Measurements from ENCODE around the gene APOL3. TPM values are rescaled to one million over a fixed set of nuclear protein-coding genes. Genes with fewer than 3 reads are reported as not detected.

APOL3 gene
- total RNA-seq, 1 experiment from 2014 or later, result not detected

DNA sequence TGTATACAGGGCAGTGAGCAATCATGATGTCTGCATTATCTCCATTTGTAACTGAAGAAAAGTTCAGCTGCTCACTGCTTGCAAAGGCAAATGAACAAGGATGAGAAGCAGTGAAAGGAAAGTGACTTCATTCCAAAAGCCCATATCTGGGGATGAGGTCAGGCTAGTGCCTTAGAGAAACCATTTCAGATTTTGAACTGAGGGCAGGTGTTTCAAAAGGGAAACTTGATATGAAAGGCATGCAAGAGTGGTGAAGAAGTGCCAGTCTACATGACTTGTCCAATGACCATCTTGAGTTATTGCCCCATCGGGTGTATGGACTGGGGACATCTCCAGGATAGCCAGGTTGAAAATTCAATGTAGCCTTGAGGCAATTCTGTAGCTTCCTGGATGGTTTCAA is 48.4 kb upstream of the APOL3 start:
- Histone ChIP-seq H3K23me2 (ENCODE audit: insufficient read length, low read depth, low read length, poor library complexity, severe bottlenecking) (no peaks in the 10 kb centered on the region), H3K18ac (ENCODE audit: insufficient read length, low read depth, low read length) (no peak overlapping the region), H2BK12ac (ENCODE audit: insufficient read length, low read depth, low read length) (no peak overlapping the region), H3K79me1 (ENCODE audit: insufficient read depth, low read depth, low read length, poor library complexity, severe bottlenecking) (no peaks in the 10 kb centered on the region), H3K14ac (ENCODE audit: insufficient read depth, low read length) (no peak overlapping the region), H2BK5ac (ENCODE audit: insufficient read length, low read length) (no peak overlapping the region), H4K91ac (ENCODE audit: insufficient read length, low read depth, low read length) (no peak overlapping the region), H4K8ac (replicated peaks; ENCODE audit: insufficient read length, low read depth, low read length) (no peak overlapping the region), H2AK5ac (ENCODE audit: insufficient read length, low read length) (no peak overlapping the region), H3T11ph (ENCODE audit: low read length) (no peak overlapping the region), H3K56ac (ENCODE audit: insufficient read length, low read depth, low read length) (no peak overlapping the region), H3K23ac (ENCODE audit: insufficient read length, low read depth, low read length) (no peak overlapping the region), H4K20me1 (ENCODE audit: control insufficient read depth, insufficient read depth, insufficient read length) (no peaks in the 10 kb centered on the region), H3K9me3 (ENCODE audit: control insufficient read depth, low read depth, low read length) (no peaks in the 10 kb centered on the region), H3K27me3 (ENCODE audit: insufficient read depth, low read length) (no peaks in the 10 kb centered on the region), H3K27ac (ENCODE audit: insufficient read length, low read depth, low read length) (no peak overlapping the region), H2BK120ac (ENCODE audit: low read depth, low read length, poor library complexity, severe bottlenecking) (no peak overlapping the region), H3K4me2 (ENCODE audit: insufficient read depth, insufficient read length, low read length) (no peak overlapping the region), H2BK20ac (ENCODE audit: low read depth, low read length, poor library complexity, severe bottlenecking) (no peak overlapping the region), H4K5ac (ENCODE audit: insufficient read length, low read depth, low read length) (no peak overlapping the region), H3K4me1 (ENCODE audit: insufficient read depth, low read length) (no peaks in the 10 kb centered on the region), H3K79me2 (ENCODE audit: insufficient read depth, low read length) (no peaks in the 10 kb centered on the region), H3K4ac (ENCODE audit: low read depth, low read length) (no peak overlapping the region), H3K9ac (ENCODE audit: extremely low read depth, insufficient read length, low read length) (no peak overlapping the region), H2AFZ (ENCODE audit: low read length) (no peak overlapping the region), H2BK15ac (ENCODE audit: low read depth, low read length) (no peak overlapping the region)
- TF ChIP-seq, protein P1, sequence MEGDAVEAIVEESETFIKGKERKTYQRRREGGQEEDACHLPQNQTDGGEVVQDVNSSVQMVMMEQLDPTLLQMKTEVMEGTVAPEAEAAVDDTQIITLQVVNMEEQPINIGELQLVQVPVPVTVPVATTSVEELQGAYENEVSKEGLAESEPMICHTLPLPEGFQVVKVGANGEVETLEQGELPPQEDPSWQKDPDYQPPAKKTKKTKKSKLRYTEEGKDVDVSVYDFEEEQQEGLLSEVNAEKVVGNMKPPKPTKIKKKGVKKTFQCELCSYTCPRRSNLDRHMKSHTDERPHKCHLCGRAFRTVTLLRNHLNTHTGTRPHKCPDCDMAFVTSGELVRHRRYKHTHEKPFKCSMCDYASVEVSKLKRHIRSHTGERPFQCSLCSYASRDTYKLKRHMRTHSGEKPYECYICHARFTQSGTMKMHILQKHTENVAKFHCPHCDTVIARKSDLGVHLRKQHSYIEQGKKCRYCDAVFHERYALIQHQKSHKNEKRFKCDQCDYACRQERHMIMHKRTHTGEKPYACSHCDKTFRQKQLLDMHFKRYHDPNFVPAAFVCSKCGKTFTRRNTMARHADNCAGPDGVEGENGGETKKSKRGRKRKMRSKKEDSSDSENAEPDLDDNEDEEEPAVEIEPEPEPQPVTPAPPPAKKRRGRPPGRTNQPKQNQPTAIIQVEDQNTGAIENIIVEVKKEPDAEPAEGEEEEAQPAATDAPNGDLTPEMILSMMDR (conservative IDR thresholded peaks at IDR 0.05), result no peak
- Mint-ChIP-seq H3K9me3 (peaks cover 9 to 24% of the 10 kb centered on the region in 2 experiments), H3K4me1 (peaks cover 9 to 11% of the 10 kb centered on the region in 2 experiments), H3K27me3 (ENCODE audit: low read depth) (peaks cover 20% of the 10 kb centered on the region), H3K4me3 (no peak overlapping the region), H3K27ac (no peak overlapping the region), H3K36me3 (ENCODE audit: insufficient read depth in 1 of 3, low read depth in 3 of 3) (no peaks in the 10 kb centered on the region; a peak in 2 of 7 replicates)
- whole genome bisulfite sequencing (ENCODE audit: extremely low coverage, insufficient read length, low lambda C conversion rate), result no CpG with 5 or more reads among the region's 1 CpG
- no peak for DNase-seq
